RWPE2 (cell line): Measurements from ENCODE around the gene COL4A5.

Experiments
- ATAC-seq: fragments of 200-7000 bp; cut with Tn5 transposase; 3 replicates; pipeline ENCODE4 v1.9.1; 2021; ENCODE audit warnings: low read depth
- DNase-seq: peaks from one replicate; pipeline ENCODE4 v3.0.0-alpha.2; 2020; ENCODE audit warnings: low spot score
- H3K27ac ChIP-seq: fragments of 450-650 bp; 2 replicates; pipeline ENCODE4 v1.5.1; 2017; ENCODE audit warnings: mild to moderate bottlenecking; ENCODE audit not compliant: poor library complexity, severe bottlenecking
- H3K27me3 ChIP-seq: fragments of 250-450 bp; sonication (Bioruptor Pico); 2 replicates; pipeline ENCODE4 v1.5.1; 2021; ENCODE audit warnings: mild to moderate bottlenecking, moderate library complexity; ENCODE audit not compliant: insufficient read depth, poor library complexity, severe bottlenecking
- H3K36me3 ChIP-seq: fragments of 250-450 bp; sonication (Bioruptor Pico); 2 replicates; pipeline ENCODE4 v1.5.1; 2020; ENCODE audit warnings: low read depth, mild to moderate bottlenecking, moderate library complexity
- H3K4me1 ChIP-seq: fragments of 250-450 bp; sonication (Bioruptor Pico); 2 replicates; pipeline ENCODE4 v1.5.1; 2021; ENCODE audit warnings: mild to moderate bottlenecking, moderate library complexity; ENCODE audit not compliant: insufficient read depth, poor library complexity, severe bottlenecking
- H3K4me3 ChIP-seq: fragments of 250-450 bp; sonication (Bioruptor Pico); 2 replicates; pipeline ENCODE4 v1.5.1; 2021; ENCODE audit warnings: mild to moderate bottlenecking, moderate library complexity; ENCODE audit not compliant: severe bottlenecking
- H3K9me3 ChIP-seq: fragments of 250-450 bp; sonication (Bioruptor Pico); 2 replicates; pipeline ENCODE4 v1.5.1; 2021; ENCODE audit warnings: mild to moderate bottlenecking, moderate library complexity; ENCODE audit not compliant: severe bottlenecking
- CTCF ChIP-seq: fragments of 450-650 bp; IDR thresholded peaks from one replicate; pipeline ENCODE4 v1.5.1; 2017; ENCODE audit warnings: mild to moderate bottlenecking, moderate library complexity; ENCODE audit not compliant: poor library complexity, severe bottlenecking

Gene COL4A5

GRCh38 chrX:108701633-108702032 is 262.0 kb downstream of the COL4A5 start:
- ATAC-seq: peak; percentile 14; the same call in 1 of the 3 replicates
- H3K4me1 ChIP-seq: no peaks in the 10 kb centered on the region
- no peak for DNase-seq
- H3K27ac ChIP-seq: no peak overlapping the region
- H3K4me3 ChIP-seq: no peak overlapping the region
- no peak for TF ChIP-seq CTCF
- H3K36me3 ChIP-seq: no peaks in the 10 kb centered on the region; the same call in 1 of the 2 replicates
- H3K27me3 ChIP-seq: no peaks in the 10 kb centered on the region
- H3K9me3 ChIP-seq: no peaks in the 10 kb centered on the region

GRCh38 chrX:108702530-108702929 is 262.9 kb downstream of the COL4A5 start:
- Histone ChIP-seq H3K4me3 (no peak overlapping the region), H3K36me3 (no peaks in the 10 kb centered on the region), H3K9me3 (no peaks in the 10 kb centered on the region), H3K4me1 (no peaks in the 10 kb centered on the region), H3K27me3 (no peaks in the 10 kb centered on the region), H3K27ac (no peak overlapping the region)
- TF ChIP-seq CTCF: no peak
- DNase-seq (no peak), ATAC-seq (no peak)

- Histone ChIP-seq H3K4me3 (no peak overlapping the region), H3K4me1 (no peaks in the 10 kb centered on the region), H3K36me3 (no peaks in the 10 kb centered on the region), H3K9me3 (no peaks in the 10 kb centered on the region), H3K27ac (no peak overlapping the region), H3K27me3 (no peaks in the 10 kb centered on the region)
- DNase-seq (no peak), ATAC-seq (no peak)
- TF ChIP-seq CTCF: no peak
Measured at GRCh38 chrX:108704839-108705238, 265.2 kb downstream of the COL4A5 start.

GRCh38 chrX:108712886-108713285 is 273.2 kb downstream of the COL4A5 start:
- no peak overlapping the region for H3K4me3 ChIP-seq
- no peak for ATAC-seq

GRCh38 chrX:108722561-108722960 is 282.9 kb downstream of the COL4A5 start:
- ATAC-seq (no peak), DNase-seq (no peak)
- no peak overlapping the region for H3K4me3 ChIP-seq
- H3K27ac ChIP-seq: no peak overlapping the region
- no peaks in the 10 kb centered on the region for H3K9me3 ChIP-seq
- H3K27me3 ChIP-seq: no peaks in the 10 kb centered on the region
- TF ChIP-seq CTCF: no peak
- no peaks in the 10 kb centered on the region for H3K36me3 ChIP-seq
- H3K4me1 ChIP-seq: no peaks in the 10 kb centered on the region

More at GRCh38 chrX:108712886-108713285, 273.2 kb downstream of the COL4A5 start:
- no peak for DNase-seq
- TF ChIP-seq CTCF: no peak
- Histone ChIP-seq H3K27ac (no peak overlapping the region), H3K36me3 (no peaks in the 10 kb centered on the region), H3K9me3 (no peaks in the 10 kb centered on the region), H3K4me1 (no peaks in the 10 kb centered on the region), H3K27me3 (no peaks in the 10 kb centered on the region)
